Tibial nerve (tissue), 3 donors: ENCODE results near the gene CASZ1.

Source experiments
- CTCF ChIP-seq, 5 experiments: fragments of 200-600 bp in 3 of 5; fragments of 450-650 bp in 2 of 5; sonication (generic) in 3 of 5; IDR thresholded peaks; one replicate each; pipeline ENCODE4 v1.5.1; 2016 to 2019; ENCODE audit warnings: antibody characterized with exemption in 5 of 5, mild to moderate bottlenecking in 3 of 5, moderate library complexity in 2 of 5
- POLR2A ChIP-seq, 2 donors: fragments of 450-650 bp; IDR thresholded peaks; one replicate each; pipeline ENCODE4 v1.6.1; 2017; ENCODE audit warnings: antibody characterized with exemption in 2 of 2, mild to moderate bottlenecking in 2 of 2, moderate library complexity in 2 of 2

- TF ChIP-seq CTCF (IDR thresholded peaks at IDR 0.05) = no peak
- no peak for TF ChIP-seq POLR2A (IDR thresholded peaks at IDR 0.05)
Observed at GRCh38 chr1:10803971-10804820, 7.8 kb upstream of the CASZ1 start.
